NCI-H524 treated with DMSO at 0.1 percent for 48 hours (cell line): Measurements from ENCODE around the gene DDX59.

Experiments used
- DNase-seq: peaks from one replicate; lab custom pipeline; 2025; lab: John Stamatoyannopoulos, UW

Gene DDX59

GRCh38 chr1:200629876-200630514, 39.7 kb downstream of the DDX59 start:
- no peak for DNase-seq

- DNase-seq: no peak
Measured at GRCh38 chr1:200628223-200628881, 41.4 kb downstream of the DDX59 start.

GRCh38 chr1:200627575-200628222, 42.0 kb downstream of the DDX59 start:
- DNase-seq: no peak

DNA sequence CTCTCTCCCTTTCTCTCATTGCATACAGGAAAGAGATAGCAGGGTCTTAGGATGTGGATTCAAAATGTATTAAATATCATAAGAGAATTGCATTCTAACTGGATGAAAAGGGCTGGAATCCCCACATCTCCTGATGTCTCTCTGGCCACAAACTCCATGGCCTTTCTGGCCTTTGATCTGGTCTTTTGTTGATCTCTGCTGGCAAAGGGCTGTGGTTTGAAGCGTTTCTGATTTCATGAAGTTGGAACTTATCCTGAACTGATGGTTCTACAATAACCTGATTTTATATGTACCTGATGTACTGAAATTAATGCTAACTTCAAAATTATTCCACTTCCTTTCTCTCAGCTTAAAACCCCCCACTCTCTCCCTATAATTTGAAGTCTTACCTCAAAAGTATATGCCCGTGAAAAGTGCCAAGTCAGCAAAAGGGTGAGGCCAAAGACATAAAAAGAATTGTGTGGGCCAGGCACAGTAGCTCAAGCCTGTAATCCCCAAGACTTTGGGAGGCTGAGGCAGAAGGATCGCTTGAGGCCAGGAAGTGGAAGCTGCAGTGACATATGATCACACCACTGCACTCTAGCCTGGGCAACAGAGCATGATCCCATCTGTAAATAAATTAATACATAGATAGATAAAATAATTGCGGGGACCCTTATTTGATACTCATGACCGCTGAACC, 42.7 kb downstream of the DDX59 start:
- no peak for DNase-seq

- no peak for DNase-seq
Measured at GRCh38 chr1:200625381-200625824, 44.3 kb downstream of the DDX59 start.

DNA sequence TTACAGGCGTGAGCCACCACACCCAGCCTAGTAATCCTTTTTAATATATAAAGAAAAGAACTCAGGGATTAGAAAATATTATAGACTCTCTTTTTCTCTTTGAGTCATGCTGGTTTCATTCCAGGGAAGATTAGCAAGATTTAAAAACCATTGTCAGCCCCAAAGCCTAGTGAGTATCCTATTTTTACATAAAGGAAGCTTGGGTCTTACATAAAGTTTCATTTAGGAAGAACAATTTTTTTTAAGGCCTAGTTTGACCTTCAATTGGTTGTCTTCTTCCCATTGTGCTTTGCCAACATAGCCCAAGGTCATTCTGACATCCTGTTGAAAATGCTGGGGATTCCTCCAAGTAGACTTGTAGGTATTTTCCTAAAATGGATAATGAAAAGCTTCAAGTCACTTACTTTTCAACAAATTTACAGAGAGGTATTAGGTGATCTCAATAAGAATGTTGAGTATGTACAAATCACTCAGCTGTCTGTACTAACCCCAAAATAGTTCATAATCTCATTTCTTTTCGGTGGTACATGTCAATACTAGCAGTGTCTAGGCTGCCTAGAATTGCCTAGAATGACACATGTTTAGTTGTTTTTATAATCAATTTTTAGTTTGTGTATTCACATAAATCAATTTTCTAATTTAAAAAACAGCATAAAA, 44.9 kb downstream of the DDX59 start:
- DNase-seq: no peak

GRCh38 chr1:200620273-200621131, 49.2 kb downstream of the DDX59 start, which contains the start of gene KIF14:
TSS of gene KIF14 (minus strand) at chr1:200620751. CDS start at chr1:200618723, 2,028 bp downstream.
- peak; percentile 65 for DNase-seq

DNA sequence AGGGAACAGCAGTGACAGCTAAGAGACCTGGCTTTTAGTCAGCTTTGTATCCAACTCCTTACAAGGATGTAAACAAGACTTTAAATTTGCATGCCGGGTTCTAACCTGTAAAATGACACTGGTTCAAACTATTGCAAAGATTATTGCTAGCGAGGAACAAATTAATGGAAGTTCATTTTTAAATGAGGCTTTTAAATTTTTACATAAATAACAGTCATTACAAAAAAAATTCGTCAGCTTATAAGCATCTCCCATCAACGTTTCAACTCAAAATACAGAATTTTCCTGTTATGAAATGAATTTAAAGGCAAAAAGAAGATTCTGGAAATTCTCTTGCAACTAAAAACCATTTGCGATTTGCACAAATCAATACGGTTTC, 49.8 kb downstream of the DDX59 start:
- no peak for DNase-seq

- DNase-seq: peak; percentile 22
Measured at GRCh38 chr1:200610846-200611245, 58.9 kb downstream of the DDX59 start.

GRCh38 chr1:200602632-200603031, 67.1 kb downstream of the DDX59 start:
- DNase-seq: no peak
